ENCODE results near the gene NFATC2.

NFATC2 gene

GRCh38 chr20:51489611-51490010 lies 52.9 kb downstream of the NFATC2 start:
- no peak overlapping the region for H3K4me3 ChIP-seq (ENCODE audit: low read depth, low read length)
- DNase-seq (ENCODE audit: low read depth, low spot score): no peak
- in situ Hi-C loops (cut with HindIII; ENCODE audit: low sequenced_read_pairs): no loop called here
- TF ChIP-seq CTCF (IDR thresholded peaks at IDR 0.05; ENCODE audit: low read depth, low read length): no peak

- H3K4me3 ChIP-seq (ENCODE audit: low read depth, low read length): no peak overlapping the region
- DNase-seq (ENCODE audit: low read depth, low spot score): no peak
- TF ChIP-seq CTCF (IDR thresholded peaks at IDR 0.05; ENCODE audit: low read depth, low read length): no peak
- in situ Hi-C loops (cut with HindIII; ENCODE audit: low sequenced_read_pairs): no loop called here
These were observed 54.2 kb downstream of the NFATC2 start for GRCh38 chr20:51488331-51488730.

DNA sequence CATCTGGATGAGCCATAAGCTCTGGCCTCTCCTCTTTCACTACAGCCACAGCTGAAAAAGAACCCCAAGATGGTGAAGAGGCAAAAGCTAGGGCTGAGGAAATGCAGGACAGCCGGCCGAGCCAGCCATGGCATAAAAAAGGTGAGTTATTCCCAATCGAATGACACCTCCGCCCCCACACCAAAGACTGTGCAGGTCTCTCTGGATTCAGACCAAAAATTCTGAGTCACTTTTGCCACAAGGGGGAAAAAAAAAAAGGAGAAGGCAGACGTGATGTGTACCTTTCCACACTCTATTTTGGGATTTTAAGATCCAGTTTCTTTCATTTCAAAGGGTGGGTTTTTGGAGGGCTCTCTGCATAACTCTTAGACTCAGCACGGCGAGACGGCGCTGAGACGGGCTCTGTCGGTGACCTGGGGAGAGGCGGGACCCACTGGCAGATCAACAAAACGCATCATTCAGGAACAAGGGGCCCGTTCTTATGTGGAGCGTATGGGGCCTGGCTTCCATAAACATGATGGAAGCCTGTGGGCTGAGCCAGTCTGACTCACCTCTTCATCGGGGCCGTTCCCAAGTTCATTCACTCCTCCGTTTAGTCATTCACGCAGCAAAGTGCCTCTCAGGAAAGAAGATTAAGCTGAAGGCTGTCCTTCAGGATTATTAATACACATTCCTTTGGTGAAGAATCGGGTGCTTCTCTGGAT lies 54.8 kb downstream of the NFATC2 start:
- TF ChIP-seq CTCF (IDR thresholded peaks at IDR 0.05; ENCODE audit: low read depth, low read length): no peak
- peak; percentile 90 for DNase-seq (ENCODE audit: low read depth, low spot score)

GRCh38 chr20:51487076-51487475 lies 55.4 kb downstream of the NFATC2 start:
- DNase-seq (ENCODE audit: low read depth, low spot score): no peak
- TF ChIP-seq CTCF (IDR thresholded peaks at IDR 0.05; ENCODE audit: low read depth, low read length): no peak
- in situ Hi-C loops (cut with HindIII; ENCODE audit: low sequenced_read_pairs): no loop called here
- no peak overlapping the region for H3K4me3 ChIP-seq (ENCODE audit: low read depth, low read length)

More for the DNA sequence above, 54.8 kb downstream of the NFATC2 start:
- in situ Hi-C loops (cut with HindIII; ENCODE audit: low sequenced_read_pairs): no loop called here
- H3K4me3 ChIP-seq (ENCODE audit: low read depth, low read length): no peak overlapping the region

GRCh38 chr20:51486197-51487005 lies 56.1 kb downstream of the NFATC2 start:
- H3K4me3 ChIP-seq (ENCODE audit: low read depth, low read length): no peak overlapping the region
- DNase-seq (ENCODE audit: low read depth, low spot score): no peak
- in situ Hi-C loops (cut with HindIII; ENCODE audit: low sequenced_read_pairs): no loop called here
- no peak for TF ChIP-seq CTCF (IDR thresholded peaks at IDR 0.05; ENCODE audit: low read depth, low read length)

DNA sequence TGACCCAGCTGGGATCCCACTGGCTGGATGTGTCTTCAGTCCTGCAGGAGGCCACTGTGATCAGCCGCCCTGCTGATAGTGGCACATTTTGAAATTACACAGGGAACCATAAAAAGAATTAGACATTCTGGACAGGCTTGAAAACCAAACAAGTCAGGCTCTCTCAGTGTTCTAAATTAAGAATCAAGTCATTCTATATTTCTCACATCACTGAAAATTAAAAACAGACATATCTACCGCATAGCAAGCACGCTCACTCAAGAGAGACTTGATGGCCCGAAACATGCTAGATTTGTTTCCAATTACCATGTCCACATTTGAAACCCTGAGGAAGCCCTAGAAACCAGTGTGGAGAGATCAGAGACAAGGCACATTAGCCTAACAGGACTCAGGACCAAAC lies 57.7 kb downstream of the NFATC2 start:
- in situ Hi-C loops (cut with HindIII; ENCODE audit: low sequenced_read_pairs): no loop called here
- no peak overlapping the region for H3K4me3 ChIP-seq (ENCODE audit: low read depth, low read length)
- DNase-seq (ENCODE audit: low read depth, low spot score): no peak
- TF ChIP-seq CTCF (IDR thresholded peaks at IDR 0.05; ENCODE audit: low read depth, low read length): no peak
